ENCODE measurements around the gene PLEKHO2. TPM values are rescaled to one million over a fixed set of nuclear protein-coding genes. Genes with fewer than 3 reads are reported as not detected.

The PLEKHO2 gene
- total and polyA plus RNA-seq, 10 of the 15 experiments (the other 5 are each of a cell fraction or from before 2014, with no cell fraction given) = 1.4 to 25.6 (median 20.5) TPM

DNA sequence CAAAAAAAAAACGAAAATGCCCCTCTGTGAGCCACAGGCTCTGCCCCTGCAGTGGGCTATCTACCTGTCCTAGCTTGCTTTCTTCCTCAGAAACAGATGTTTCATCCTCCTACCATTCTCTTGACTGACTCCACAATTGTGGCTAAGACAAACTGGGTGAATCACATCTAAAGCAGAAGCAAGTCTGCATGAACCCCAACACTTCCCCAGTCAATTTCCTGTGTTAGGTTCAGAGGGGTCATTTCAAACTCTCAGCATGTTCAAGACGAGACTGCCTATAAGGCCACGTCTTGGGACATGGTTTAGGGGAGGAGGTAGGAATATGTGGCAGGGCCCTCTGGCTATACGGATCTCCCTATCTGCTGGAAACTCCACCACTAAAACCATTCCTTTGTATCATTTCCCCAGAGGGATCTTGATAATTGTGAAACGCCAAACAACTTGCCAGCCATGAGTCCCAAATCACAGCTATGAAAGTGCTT lies 41.4 kb downstream of the PLEKHO2 start (continued):
- TF ChIP-seq, protein P1, sequence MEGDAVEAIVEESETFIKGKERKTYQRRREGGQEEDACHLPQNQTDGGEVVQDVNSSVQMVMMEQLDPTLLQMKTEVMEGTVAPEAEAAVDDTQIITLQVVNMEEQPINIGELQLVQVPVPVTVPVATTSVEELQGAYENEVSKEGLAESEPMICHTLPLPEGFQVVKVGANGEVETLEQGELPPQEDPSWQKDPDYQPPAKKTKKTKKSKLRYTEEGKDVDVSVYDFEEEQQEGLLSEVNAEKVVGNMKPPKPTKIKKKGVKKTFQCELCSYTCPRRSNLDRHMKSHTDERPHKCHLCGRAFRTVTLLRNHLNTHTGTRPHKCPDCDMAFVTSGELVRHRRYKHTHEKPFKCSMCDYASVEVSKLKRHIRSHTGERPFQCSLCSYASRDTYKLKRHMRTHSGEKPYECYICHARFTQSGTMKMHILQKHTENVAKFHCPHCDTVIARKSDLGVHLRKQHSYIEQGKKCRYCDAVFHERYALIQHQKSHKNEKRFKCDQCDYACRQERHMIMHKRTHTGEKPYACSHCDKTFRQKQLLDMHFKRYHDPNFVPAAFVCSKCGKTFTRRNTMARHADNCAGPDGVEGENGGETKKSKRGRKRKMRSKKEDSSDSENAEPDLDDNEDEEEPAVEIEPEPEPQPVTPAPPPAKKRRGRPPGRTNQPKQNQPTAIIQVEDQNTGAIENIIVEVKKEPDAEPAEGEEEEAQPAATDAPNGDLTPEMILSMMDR (IDR thresholded peaks at IDR 0.05 in 2 of 3, conservative IDR thresholded peaks at IDR 0.05 in 1 of 3; ENCODE audit: control insufficient read depth in 2 of 3, extremely low read depth in 1 of 3, insufficient read depth in 1 of 3, low read depth in 3 of 3, low read length in 3 of 3) = no peak
- no peak for TF ChIP-seq HCFC1 (IDR thresholded peaks at IDR 0.05; ENCODE audit: low read length)
- TF ChIP-seq TCF3 (IDR thresholded peaks at IDR 0.05; ENCODE audit: borderline replicate concordance, insufficient read depth, low read depth, low read length) = no peak
- no peak for TF ChIP-seq IRF4 (IDR thresholded peaks at IDR 0.05; ENCODE audit: low read depth, low read length)
- peak in 1 of 2 experiments; percentile 56; a peak in 1 of 4 replicates for TF ChIP-seq ETV6 (conservative IDR thresholded peaks at IDR 0.05 in 1 of 2, IDR thresholded peaks at IDR 0.05 in 1 of 2; ENCODE audit: borderline replicate concordance in 1 of 2, low read depth in 1 of 2)
- no peak for TF ChIP-seq RELA (IDR thresholded peaks at IDR 0.05; ENCODE audit: borderline replicate concordance, partially characterized antibody)
- TF ChIP-seq CBX5 (IDR thresholded peaks at IDR 0.05; ENCODE audit: low read depth) = peak; percentile 28; the same call in 1 of the 2 replicates
- no peak for TF ChIP-seq SIX5 (IDR thresholded peaks at IDR 0.05; ENCODE audit: low read depth, low read length, severe bottlenecking)
- TF ChIP-seq, protein P2, sequence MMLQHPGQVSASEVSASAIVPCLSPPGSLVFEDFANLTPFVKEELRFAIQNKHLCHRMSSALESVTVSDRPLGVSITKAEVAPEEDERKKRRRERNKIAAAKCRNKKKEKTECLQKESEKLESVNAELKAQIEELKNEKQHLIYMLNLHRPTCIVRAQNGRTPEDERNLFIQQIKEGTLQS (IDR thresholded peaks at IDR 0.05; ENCODE audit: borderline replicate concordance, extremely low read depth, low read depth, low read length) = no peak
- TF ChIP-seq, protein P3, sequence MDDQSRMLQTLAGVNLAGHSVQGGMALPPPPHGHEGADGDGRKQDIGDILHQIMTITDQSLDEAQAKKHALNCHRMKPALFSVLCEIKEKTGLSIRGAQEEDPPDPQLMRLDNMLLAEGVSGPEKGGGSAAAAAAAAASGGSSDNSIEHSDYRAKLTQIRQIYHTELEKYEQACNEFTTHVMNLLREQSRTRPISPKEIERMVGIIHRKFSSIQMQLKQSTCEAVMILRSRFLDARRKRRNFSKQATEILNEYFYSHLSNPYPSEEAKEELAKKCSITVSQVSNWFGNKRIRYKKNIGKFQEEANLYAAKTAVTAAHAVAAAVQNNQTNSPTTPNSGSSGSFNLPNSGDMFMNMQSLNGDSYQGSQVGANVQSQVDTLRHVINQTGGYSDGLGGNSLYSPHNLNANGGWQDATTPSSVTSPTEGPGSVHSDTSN (IDR thresholded peaks at IDR 0.05; ENCODE audit: insufficient replicate concordance, low read depth, low read length) = no peak
- no peak for TF ChIP-seq POLR2AphosphoS2 (IDR thresholded peaks at IDR 0.05; ENCODE audit: low read depth, low read length)
- peak; percentile 80 for TF ChIP-seq NR2F1 (conservative IDR thresholded peaks at IDR 0.05)
- TF ChIP-seq SREBF2 (IDR thresholded peaks at IDR 0.05; ENCODE audit: low read length) = no peak
- TF ChIP-seq SMC3 (IDR thresholded peaks at IDR 0.05; ENCODE audit: borderline replicate concordance, low read length) = no peak
- TF ChIP-seq KDM1A (IDR thresholded peaks at IDR 0.05; ENCODE audit: borderline replicate concordance) = no peak
- TF ChIP-seq IKZF2 (IDR thresholded peaks at IDR 0.05) = peak; percentile 53 to 68; a peak in 2 of 4 replicates
- TF ChIP-seq RCOR1 (conservative IDR thresholded peaks at IDR 0.05; ENCODE audit: low read depth, low read length) = no peak
- no peak for TF ChIP-seq ZNF274 (IDR thresholded peaks at IDR 0.05; ENCODE audit: insufficient read depth, insufficient read length)
- TF ChIP-seq ZNF622 (IDR thresholded peaks at IDR 0.05) = no peak
- TF ChIP-seq, protein P4, sequence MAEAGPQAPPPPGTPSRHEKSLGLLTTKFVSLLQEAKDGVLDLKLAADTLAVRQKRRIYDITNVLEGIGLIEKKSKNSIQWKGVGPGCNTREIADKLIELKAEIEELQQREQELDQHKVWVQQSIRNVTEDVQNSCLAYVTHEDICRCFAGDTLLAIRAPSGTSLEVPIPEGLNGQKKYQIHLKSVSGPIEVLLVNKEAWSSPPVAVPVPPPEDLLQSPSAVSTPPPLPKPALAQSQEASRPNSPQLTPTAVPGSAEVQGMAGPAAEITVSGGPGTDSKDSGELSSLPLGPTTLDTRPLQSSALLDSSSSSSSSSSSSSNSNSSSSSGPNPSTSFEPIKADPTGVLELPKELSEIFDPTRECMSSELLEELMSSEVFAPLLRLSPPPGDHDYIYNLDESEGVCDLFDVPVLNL (IDR thresholded peaks at IDR 0.05; ENCODE audit: low read depth, low read length) = no peak
- 0 out of 2 replicates have a peak, but pooled peaks have one; percentile 3 for TF ChIP-seq BMI1 (IDR thresholded peaks at IDR 0.05; ENCODE audit: borderline replicate concordance)
- no peak for TF ChIP-seq MXI1 (IDR thresholded peaks at IDR 0.05; ENCODE audit: low read depth, low read length)
- TF ChIP-seq CBFB (IDR thresholded peaks at IDR 0.05; ENCODE audit: low read depth) = no peak
- TF ChIP-seq RFX5 (IDR thresholded peaks at IDR 0.05; ENCODE audit: low read depth, low read length) = no peak
- no peak for TF ChIP-seq DPF2 (IDR thresholded peaks at IDR 0.05)
